Activated CD8-positive, alpha-beta memory T cell treated with anti-CD3 and anti-CD28 coated beads for 36 hours (primary cell): ENCODE data around the gene NECAP2. TPM values are rescaled to one million over a fixed set of nuclear protein-coding genes. Genes with fewer than 3 reads are reported as not detected.
"Not testable (repeated sequence)": the region's sequence is repeated elsewhere in the genome, so short reads cannot be mapped to it uniquely, and the experiment has no call there.

ENCODE experiments used
- CTCF ChIA-PET: fragments of 350-600 bp; sonication (Branson Sonifier 250); formaldehyde crosslinking; loops from one replicate; lab custom pipeline; 2021; ENCODE audit warnings: antibody characterized with exemption; lab: Charles Lee
- POLR2A ChIA-PET: fragments of 350-600 bp; sonication (Branson Sonifier 250); formaldehyde crosslinking; loops from one replicate; lab custom pipeline; 2021; ENCODE audit warnings: antibody characterized with exemption; lab: Charles Lee
- total RNA-seq, 2 experiments: library from RNA; stranded (reverse); gene quantifications; one replicate each; pipeline ENCODE4 v1.2.3, GENCODE V29; 2021

Gene NECAP2
- total RNA-seq, 2 experiments from 2014 or later = 62.3 to 64.2 TPM

GRCh38 chr1:16506364-16507136 lies 66.0 kb downstream of the NECAP2 start:
- ChIA-PET CTCF (interaction anchor here (0.6 kb wide), 1 partner anchor 202 kb away, joined by 6 read pairs; no protein-coding TSS in a partner anchor), POLR2A (interaction anchor here (0.7 kb wide), 1 partner anchor 18 kb away, joined by 10 read pairs; no protein-coding TSS in a partner anchor)

DNA sequence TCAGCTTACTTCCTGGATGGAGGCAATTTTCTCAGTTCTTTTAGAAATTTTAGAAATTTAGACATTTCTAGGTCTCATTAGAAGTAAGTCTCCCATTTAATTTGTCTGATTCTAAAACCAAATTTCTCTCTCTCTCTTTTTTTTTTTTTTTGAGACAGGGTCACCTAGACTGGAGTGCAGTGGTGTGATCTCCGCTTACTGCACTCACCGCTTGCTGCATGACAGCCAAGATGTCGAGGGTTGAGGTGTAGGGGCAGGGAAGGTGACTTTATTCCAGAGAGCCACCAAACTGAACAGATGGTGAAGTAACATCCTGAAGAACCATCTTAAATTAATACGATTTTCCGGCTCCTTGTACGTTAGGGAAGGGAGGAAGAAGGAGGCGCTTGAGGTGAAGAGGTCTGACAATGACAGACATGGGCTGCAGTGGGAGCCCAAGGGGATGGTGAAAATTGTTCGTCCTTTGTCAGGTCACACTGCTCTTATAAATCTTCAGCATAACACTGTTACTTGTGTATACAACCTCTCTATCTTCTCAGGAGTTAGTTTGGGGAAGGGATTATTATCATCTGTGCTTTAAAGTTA lies 68.4 kb downstream of the NECAP2 start:
- CTCF ChIA-PET, POLR2A ChIA-PET: not testable (repeated sequence)

Other genes with a start within 250 kb of the NECAP2 start
- 1 to 10 TPM; 5.7 to 6.0 TPM for gene ARHGEF19, start 228.1 kb upstream of the NECAP2 start, total RNA-seq
- 1 to 10 TPM; 2.6 to 3.2 TPM for gene CPLANE2, start 203.5 kb upstream of the NECAP2 start, total RNA-seq
- 10 to 100 TPM; 16.5 to 17.2 TPM for gene FBXO42, start 88.2 kb upstream of the NECAP2 start, total RNA-seq
- 100 to 1,000 TPM; 204 to 214 TPM for gene SZRD1, start 73.5 kb upstream of the NECAP2 start, total RNA-seq
- not detected for gene SPATA21, start 3.3 kb upstream of the NECAP2 start, total RNA-seq
- 1,000 to 10,000 TPM in 1 of 2 experiments, 100 to 1,000 TPM in 1; 907 to 1,003 TPM for gene RNU1-1, start 73.6 kb downstream of the NECAP2 start, total RNA-seq
- gene NBPF1, start 172.8 kb downstream of the NECAP2 start, total RNA-seq = 1 to 10 TPM; 5.7 to 6.0 TPM
- gene RNU1-3, start 226.2 kb downstream of the NECAP2 start, total RNA-seq = 1,000 to 10,000 TPM in 1 of 2 experiments, 100 to 1,000 TPM in 1; 907 to 1,003 TPM